IPS DF 4.7 (cell line): ENCODE measurements around the gene PRR36.

ENCODE experiments used
- DNase-seq: peaks from one replicate; pipeline ENCODE4 v3.0.0-alpha.2; 2013; ENCODE audit warnings: low spot score; ENCODE audit errors: extremely low read depth

The PRR36 gene

GRCh38 chr19:7913652-7914051, 39.5 kb upstream of the PRR36 start:
- no peak for DNase-seq

DNA sequence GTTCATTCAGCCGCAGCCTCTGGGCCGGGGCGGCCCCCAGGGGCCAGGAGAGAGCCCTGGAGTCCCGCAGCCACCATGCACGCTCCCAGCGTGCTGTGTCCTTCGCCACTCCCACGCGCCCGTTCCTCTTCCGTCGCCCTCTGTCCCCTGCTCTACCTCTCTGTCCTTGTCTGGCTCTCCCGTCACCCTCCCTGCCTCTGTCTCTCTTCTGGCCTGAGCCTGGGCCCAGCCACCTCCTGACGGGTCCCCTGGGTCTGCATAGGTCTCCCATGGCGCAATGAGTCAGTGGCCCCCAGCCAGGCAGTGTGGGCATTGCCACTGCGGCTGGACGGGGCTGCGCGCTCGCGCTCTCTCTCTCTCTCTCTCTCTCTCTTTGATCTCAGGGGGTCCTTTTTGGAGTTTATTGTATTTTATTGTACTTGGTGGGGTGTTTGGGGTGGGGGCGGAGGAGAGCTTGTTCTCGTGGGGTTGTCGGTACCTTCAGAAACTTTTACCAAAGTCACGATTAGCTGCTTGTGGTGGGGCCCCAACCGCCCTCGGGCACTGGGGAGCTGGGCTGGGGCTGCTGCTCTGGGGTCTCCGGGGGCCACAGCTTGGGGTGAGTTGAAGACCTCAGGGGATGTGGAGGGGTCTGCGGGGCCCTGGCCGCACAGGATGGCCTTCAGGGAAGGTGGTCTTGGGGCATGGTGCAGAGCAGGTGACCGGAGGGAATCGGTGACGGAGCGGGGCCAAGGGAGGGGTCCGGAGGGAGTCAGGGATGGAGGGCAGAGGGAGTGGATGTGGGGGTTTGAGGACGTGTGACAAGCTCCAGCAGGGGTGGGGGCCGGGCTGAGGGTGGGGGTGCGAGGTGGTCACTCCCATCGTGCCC, 38.7 kb upstream of the PRR36 start:
- DNase-seq = no peak

DNA sequence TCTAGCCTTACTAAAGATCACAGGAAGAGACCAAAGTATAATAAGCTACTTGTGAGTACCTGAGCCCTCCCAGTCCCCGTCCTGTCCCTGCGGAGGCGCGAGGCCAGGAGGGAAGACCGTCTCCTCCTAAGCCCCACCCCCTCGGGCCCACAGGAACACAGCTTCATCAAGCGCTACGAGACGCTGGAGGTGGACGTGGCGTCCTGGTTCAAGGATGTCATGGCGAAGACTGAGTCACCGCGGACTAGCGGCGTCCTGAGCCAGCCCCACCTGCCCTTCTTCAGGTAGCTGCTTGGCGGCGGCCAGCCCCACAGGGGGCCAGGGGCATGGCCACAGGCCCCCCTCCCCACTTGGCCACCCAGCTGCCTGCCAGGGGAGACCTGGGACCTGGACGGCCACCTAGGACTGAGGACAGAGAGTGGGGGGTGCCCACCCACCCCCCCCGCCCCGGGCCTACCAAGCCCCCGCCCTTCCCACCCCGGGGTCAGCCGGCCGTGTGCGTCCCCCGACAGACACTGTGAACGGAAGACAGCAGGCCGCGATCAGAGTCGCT, 38.0 kb upstream of the PRR36 start:
- no peak for DNase-seq

- DNase-seq = no peak
These were observed 37.4 kb upstream of the PRR36 start for GRCh38 chr19:7911508-7912143.

DNA sequence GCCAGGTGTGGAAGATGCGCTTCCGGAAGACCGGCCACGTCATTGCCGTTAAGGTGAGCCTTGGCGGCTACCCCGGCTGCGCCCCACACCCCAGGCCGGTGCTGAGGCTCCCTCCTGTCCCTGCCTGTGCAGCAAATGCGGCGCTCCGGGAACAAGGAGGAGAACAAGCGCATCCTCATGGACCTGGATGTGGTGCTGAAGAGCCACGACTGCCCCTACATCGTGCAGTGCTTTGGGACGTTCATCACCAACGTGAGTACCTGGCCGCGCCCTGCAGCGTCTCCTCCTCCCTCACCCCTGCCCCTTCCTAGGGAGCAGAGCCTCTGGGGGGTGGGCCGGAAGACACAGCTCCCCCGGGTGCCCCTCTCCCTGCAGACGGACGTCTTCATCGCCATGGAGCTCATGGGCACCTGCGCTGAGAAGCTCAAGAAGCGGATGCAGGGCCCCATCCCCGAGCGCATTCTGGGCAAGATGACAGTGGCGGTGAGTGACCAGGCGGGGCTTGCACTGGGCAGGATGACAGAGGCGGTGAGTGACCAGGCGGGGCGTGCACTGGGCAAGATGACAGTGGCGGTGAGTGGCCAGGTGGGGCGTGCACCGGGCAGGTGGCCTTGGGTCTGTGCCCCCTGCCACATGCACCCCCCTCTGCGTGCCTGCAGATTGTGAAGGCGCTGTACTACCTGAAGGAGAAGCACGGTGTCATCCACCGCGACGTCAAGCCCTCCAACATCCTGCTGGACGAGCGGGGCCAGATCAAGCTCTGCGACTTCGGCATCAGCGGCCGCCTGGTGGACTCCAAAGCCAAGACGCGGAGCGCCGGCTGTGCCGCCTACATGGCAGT, 36.4 kb upstream of the PRR36 start:
- no peak for DNase-seq

GRCh38 chr19:7909471-7910067, 35.4 kb upstream of the PRR36 start:
- no peak for DNase-seq

DNA sequence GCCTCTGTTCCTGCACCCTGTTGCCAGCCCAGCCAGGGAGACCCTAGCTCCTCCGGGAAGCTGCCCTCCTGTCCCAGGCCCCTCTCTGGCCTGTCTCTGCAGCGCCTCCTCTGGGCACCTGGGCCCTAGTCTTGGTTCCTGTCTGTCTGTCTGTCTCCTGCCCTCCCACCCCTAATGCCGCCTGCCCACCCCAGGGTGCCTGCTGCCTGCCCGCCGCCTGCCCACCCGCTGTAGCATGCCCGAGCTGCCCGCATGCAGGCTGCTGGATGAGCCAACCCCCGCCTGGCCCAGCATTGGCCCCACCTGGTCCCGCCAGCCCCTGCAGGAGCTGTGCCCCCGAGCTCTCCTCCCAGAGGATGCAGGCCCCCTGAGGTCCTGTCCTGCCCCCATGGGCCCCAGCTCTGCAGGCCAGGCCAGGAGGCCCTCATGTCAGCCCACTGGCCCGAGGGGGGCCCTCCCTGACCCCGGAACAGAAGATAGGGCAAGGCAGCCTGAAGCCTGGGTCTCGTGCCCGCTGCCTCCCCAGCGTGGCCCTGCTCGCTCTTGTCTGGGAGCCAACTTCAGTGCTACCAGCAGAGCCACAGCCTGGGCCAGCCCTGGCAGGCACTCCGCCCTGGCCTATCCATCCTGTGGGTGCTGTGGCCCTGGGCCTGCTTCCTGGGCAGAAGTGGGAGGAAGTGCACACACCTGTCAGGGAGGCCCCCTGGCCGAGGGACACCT, 34.7 kb upstream of the PRR36 start:
- DNase-seq = no peak

DNA sequence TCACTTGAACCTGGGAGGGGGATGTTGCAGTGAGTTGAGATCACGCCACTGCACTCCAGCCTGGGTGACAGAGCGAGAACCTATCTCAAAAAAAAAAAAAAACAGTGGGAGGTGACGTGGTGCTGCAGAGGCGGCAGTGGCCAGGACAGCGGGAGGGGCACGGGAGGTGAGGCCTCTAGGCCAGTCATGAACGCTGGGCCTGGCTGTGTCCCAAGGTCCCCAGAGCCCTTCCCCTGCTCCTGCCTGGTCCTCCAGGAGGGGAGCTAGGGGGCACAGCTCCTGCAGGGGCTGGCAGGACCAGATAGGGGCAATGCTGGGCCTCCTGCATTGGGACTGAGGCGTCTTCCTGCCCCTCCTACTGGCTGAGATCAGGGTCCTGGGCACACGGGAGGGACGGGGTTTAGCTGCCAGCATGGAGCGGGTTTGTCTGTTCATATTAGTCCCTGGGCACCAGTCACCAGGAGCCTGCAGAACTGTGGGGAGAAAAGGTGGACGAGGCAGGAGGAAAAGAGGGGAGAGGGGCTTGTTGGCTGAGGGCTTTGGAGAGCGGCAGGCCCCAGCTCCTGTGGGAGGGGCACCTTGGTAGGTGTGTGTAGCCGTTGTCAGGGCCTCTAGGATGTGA, 34.0 kb upstream of the PRR36 start:
- no peak for DNase-seq

GRCh38 chr19:7907544-7907943, 33.4 kb upstream of the PRR36 start:
- no peak for DNase-seq

DNA sequence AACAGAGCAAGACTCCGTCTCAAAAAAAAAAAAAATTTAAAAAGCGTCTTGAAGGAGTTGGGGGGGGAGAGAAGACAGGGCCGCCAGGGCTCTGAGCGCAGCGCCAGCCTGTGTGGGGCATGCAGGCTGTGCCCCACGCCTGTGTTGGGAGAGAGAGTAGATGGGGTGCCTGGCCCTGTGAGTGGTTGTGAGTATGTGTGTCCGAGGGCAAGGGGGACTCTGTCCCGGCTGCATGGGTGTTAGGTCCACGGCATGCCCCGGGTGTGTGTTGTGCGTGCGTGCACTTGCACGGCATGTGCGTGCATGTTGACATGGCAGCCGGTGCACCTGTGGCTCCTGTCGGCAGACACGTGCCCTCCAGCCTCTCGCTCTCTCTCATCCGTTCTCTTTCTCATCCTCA, 32.9 kb upstream of the PRR36 start:
- DNase-seq = no peak

DNA sequence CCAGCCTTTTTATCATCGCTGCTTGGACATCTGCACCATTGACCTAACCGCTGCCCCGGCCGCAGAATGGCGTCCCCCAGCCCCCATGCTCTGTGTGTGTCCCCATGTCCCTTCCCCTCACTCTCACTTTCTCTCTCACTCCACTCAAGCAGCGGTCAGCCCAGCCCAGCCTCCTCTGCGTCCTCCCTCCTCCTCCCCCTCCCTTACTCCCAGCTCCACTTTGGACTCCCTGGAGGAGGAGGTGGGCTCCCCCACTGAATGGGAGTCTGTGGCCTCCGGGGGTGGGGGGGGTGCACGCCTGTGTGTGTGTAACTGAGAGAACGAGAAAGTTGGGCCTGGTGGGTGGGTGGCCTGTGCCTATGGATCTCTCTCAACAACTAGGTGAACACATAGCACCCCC, 31.7 kb upstream of the PRR36 start:
- DNase-seq = no peak

GRCh38 chr19:7905268-7905667, 31.1 kb upstream of the PRR36 start:
- DNase-seq = no peak

- DNase-seq = no peak
These were observed 30.2 kb upstream of the PRR36 start for GRCh38 chr19:7904074-7905020.

DNA sequence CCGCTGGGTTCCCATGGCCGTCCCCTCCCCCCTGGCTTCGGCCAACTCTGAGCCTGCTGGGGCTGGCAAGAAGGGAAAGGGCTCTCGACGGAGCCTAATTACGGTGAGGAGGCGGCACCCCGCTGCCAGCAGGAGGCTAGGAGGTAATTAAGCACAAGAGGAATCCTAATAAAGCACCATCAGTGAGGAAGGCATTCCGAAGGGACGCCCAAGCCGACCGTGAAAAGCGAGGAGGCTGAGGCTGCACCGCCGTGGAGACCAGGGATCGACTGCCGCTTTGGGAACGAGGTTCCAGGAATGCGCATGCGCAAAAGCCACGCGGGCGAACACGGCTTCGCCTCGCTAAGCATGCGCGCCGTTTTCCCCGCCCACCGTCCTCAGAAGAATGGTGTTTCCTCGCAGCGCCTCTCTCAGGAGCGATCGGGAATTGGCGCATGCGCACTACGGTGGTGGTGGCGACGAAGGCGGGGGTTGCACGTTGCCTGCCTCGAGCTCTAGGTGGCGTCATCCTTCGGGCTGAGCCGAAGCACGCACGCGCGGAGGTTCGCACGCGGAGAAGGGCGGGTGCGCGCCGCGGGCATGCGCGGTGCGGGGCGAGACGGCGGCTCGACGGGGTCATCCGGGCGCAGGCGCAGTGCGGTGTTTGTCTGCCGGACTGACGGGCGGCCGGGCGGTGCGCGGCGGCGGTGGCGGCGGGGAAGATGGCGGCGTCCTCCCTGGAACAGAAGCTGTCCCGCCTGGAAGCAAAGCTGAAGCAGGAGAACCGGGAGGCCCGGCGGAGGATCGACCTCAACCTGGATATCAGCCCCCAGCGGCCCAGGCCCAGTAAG, 29.3 kb upstream of the PRR36 start, which contains the start of gene MAP2K7:
MAP2K7 (plus strand) TSS at position 634 of the 830 bp plus-strand sequence; CDS start at position 702, 68 bp downstream.
- peak; percentile 98 for DNase-seq

- no peak for DNase-seq
These were observed 28.6 kb upstream of the PRR36 start for GRCh38 chr19:7902796-7903243.

DNA sequence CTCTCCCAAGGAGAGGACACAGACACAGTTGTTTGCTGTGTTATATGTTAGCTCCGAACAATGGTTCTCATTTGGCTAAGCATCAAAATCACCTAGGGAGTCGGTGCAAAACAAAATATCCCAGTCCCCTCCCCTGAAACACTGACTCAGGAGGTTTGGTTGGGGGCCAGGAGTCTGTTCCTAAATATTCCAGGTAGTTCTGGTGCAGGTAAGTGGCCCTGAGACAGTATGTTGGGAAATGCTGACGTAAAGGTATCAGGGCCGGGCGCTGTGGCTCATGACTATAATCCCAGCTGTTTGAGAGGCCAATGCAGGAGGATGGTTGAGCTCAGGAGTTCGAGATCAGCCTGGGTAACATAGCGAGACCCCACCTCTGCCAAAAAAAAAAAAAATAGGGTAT, 27.1 kb upstream of the PRR36 start:
- no peak for DNase-seq

GRCh38 chr19:7900931-7901330, 26.7 kb upstream of the PRR36 start:
- DNase-seq = no peak

DNA sequence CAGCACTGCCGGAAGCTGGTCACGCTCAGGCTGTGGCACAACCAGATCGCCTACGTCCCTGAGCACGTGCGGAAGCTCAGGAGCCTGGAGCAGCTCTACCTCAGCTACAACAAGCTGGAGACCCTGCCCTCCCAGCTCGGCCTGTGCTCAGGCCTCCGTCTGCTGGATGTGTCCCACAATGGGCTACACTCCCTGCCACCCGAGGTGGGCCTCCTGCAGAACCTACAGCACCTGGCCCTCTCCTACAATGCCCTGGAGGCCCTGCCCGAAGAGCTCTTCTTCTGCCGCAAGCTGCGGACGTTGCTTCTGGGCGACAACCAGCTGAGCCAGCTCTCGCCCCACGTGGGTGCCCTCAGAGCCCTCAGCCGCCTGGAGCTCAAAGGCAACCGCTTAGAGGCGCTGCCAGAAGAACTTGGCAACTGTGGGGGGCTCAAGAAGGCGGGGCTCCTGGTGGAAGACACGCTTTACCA, 26.2 kb upstream of the PRR36 start:
- DNase-seq = no peak
